Measurements from ENCODE around the gene CUEDC2. TPM values are rescaled to one million over a fixed set of nuclear protein-coding genes. Genes with fewer than 3 reads are reported as not detected.
"Not testable (repeated sequence)": the region's sequence is repeated elsewhere in the genome, so short reads cannot be mapped to it uniquely, and the experiment has no call there.

Gene CUEDC2
- polyA plus RNA-seq, 1 donor, result 75.7 TPM

DNA sequence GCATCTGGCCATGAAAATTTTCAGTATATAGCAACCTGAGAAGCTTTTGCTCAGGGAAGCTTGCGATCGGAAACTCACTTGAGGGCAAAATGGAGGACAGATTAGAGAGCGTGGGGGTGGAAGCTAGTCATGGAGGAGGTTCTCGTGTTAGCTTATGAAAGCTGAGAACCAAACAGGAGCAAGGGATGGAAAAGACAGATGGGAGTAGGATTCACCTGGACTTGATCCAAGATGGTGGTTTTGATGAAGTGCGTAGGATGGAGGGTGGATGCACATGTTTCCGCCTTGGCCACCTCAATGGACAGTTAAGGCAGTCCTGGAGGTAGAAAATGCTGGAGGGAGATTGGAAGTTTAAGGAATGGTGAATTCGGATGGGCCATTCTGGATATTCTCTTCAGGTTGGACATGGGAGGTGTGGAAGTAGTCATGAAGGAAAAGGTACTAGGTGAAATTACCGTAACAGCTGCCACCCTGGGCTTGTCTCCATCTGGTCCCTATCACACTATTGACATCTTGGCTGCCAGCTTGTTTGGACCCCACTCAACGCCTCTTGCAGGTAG lies 25.3 kb upstream of the CUEDC2 start:
- no peak for DNase-seq

- no peak for DNase-seq
These were observed 23.6 kb upstream of the CUEDC2 start for GRCh38 chr10:102455893-102456471.

DNA sequence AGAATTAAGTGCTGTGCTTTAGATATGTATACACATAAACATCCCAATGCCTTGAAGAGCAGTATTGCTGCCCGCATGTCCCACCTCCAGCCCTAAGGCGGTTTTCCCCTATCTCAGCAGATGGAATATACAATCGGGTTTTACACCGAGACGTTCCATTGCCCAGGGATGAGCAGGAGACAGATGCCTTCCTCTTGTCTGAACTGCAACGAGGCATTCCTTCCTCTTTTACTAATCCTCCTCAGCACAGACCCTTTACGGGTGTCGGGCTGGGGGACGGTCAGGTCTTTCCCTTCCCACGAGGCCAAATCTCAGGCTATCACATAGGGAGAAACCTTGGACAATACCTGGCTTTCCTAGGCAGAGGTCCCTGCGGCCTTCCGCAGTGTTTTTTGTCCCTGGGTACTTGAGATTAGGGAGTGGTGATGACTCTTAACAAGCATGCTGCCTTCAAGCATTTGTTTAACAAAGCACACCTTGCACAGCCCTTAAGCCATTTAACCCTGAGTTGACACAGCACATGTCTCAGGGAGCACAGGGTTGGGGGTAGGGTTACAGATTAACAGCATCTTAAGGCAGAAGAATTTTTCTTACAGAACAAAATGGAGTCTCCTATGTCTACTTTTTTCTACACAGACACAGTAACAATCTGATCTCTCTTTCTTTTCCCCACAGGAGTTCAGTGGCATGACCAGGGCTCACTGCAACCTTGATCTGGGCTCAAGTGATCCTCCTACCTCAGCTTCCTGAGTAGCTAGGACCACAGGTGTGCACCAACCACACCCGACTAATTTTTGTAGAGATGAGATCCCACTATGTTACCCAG lies 22.5 kb upstream of the CUEDC2 start:
- not testable (repeated sequence) for DNase-seq

- no peak for DNase-seq
These were observed 21.1 kb upstream of the CUEDC2 start for GRCh38 chr10:102453502-102453901.

DNA sequence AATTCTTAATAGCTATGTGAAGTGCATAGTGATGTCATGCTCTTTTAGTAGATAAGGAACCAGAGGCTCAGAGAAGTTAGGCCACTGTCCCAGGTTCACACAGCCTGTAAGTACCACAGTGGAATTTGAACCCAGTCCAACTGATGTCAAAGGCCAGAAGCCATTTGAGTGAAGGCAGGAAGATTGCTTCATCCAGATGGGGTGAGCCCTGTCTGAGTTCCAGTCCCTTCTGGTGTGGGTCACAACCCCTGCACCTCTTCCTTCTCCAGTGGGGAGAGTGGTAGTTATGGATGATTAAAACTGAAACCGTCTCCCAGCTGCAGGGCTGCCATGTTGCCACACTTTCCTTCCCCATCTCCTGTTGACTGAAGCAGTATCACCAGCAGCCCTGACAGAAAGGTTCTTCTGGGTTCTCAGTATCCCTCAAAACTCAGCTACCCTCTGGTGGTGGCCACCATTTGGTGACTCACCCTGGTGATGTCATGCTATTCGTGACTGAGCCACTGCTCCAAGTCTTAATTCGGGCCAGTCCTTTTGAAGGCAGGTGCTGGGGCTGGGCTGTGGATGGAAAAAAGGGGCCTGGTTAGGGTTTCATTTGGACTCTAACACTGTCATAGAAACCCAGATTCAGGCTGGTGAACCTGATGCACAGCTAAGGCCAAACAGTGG lies 20.4 kb upstream of the CUEDC2 start:
- no peak for DNase-seq

GRCh38 chr10:102451105-102451969 lies 19.0 kb upstream of the CUEDC2 start, which contains the start of gene C10orf95:
Gene C10orf95 (minus strand): TSS chr10:102451543. CDS start chr10:102451093, 450 bp downstream.
- no peak for DNase-seq

DNA sequence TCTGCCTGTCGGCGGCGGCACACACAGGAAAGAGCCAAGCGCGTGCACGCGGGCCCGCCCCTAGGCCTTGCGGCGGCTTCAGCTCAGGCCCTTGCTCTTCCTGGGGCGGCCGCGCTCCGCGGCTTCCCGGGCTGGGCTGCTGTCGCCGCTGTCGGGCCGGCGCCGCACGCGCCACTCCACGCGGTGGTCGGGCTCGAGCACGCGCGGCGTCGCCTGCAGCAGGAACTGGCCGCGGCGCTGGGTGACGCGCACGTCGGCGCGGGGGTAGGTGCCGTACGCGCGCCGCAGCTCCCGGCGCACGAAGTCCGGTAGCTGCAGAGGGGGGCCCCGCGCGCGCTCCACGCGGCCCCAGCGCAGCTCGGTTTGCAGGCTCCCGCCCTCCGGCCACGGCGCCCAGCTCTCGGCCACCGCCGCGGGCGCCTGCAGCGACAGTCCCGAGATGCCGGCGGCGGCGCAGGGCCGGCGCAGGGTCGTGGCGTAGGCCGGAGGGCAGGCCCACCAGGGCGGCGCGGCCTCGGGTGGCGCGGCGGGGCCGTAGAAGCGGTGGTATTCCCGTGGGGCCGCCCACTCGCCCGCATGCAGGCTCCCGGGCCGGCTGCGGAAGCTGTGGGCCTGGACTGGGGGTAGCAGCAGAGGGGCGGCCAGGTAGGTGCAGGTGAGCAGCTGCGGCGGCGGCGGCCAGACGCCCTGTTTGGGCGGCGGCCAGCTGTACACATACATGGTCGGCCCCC lies 18.2 kb upstream of the CUEDC2 start:
- DNase-seq, result peak; percentile 71

DNA sequence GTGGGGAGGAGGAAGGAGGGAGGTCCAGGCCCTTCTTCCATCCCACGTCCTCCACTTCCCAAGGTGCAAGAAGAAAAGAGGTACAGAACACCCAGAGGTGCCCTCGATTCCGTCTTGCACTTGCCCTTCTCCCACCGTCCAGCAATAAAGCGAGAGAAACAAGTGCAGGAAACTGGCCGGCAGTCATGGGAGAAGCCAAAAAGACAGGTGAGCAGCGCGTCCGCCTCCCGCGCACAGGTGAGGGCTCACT lies 17.7 kb upstream of the CUEDC2 start:
- DNase-seq, result no peak

- peak; percentile 72 for DNase-seq
These were observed 17.1 kb upstream of the CUEDC2 start for GRCh38 chr10:102449321-102450123.

DNA sequence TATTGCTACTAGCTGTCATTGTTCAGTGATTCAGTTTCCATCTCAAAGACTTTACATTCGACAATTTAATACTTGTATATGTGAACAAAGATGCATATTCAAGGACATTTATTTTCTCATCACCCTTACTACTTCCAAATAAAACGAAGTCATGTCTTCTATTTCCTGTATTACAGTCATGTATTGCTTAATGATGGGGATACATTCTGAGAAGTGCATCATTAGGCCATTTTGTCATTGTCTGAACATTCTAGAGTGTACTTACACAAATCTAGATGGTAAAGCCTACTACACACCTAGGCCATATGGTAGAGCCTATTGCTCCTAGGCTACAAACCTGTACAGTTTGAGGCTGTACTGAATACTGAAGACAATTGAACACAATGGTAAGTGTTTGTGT lies 12.5 kb upstream of the CUEDC2 start:
- no peak for DNase-seq

DNA sequence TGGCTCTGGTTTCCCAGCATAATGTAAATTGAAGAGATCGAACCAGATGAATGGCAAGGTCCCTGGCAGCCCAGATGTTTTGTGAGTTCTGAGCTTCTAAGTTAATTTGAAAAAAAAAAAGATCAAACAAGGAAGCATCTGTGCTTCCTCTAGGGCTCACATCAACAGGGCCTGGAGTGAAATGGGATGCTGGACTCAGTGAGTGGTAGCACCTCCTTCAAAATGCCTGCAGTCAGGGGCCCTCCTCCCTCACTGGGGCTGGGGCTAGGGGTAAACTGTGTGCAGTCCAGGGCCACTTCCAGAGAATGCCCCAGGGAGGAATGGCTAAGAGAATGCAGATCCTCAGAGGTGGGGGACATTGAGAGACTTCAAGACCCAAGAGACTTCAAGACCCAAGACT lies 6.0 kb upstream of the CUEDC2 start:
- no peak for DNase-seq

- no peak for DNase-seq
These were observed 5.1 kb upstream of the CUEDC2 start for GRCh38 chr10:102437515-102437914.

DNA sequence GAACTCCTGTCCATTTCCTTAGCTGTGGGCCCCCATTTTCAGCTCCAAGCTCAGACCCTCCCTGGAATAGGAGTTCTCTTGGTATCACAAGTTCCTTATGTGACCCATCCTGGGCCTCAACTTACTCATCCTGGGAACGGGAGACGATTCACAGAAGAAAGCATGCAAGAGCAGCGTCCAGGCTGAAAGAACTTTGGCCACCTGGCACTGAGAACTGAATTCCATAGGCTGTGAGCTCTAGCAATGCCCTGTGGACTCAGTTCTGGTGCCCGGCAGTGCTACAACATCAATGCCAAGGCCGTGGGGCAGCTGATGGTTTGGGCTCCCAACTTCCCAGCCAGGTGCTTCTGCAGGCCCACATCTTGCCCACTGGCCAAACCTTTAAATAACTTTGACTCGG lies 3.9 kb upstream of the CUEDC2 start:
- no peak for DNase-seq

- no peak for DNase-seq
These were observed 3.3 kb upstream of the CUEDC2 start for GRCh38 chr10:102435529-102436233.

DNA sequence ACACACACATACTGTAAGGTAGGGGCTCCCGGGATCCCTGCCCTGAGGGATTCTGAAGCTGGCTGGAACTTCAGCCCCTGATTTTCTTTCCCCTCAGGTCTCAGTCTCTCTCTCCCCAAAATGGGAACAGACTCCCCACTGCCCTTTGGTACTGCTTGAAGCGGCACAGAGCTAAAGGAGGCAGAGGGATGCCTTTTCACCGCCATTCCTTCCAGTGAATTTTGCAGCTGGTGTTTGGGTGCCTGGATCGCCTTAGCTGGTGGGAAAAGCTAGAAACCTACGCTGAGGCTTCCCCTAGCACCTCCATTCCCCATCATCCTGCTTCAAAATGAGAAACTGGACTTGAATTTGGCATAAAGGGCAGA lies 2.7 kb upstream of the CUEDC2 start:
- no peak for DNase-seq

- no peak for DNase-seq
These were observed 2.2 kb upstream of the CUEDC2 start for GRCh38 chr10:102434394-102435132.

- no peak for DNase-seq
These were observed 1.3 kb upstream of the CUEDC2 start for GRCh38 chr10:102433619-102434046.

DNA sequence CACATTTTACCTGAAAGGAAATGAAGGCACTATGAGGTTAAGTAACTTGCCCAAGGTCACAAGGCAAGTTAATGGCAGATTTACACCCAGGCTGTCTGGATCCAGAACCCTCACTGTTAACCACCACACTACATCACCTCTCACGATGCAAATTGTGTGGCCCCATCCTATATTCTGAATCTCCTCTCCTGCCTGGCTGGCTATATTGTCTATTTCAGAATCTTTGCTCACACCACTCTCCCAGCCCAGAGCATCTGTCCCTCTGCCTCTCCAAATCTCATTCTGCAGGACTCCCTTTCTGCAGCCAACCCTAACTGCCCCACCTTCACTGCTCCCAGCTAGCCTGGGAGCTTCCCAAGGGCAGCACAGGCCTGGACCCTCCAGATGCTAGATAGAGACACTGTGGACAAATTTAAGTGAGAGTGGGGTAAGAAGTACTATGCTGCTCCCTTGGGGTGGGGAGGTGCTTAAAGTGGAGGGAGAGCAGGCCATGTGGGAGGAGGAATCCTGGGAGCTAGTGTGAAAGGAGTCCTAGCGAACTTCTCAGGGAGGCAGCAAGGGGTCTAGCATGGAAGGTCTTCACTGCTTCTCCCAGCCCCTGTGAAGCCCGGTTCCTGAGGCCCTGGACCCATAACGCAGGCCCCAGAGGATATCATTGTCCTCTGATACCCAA lies 786 bp downstream of the CUEDC2 start:
- DNase-seq, result no peak

GRCh38 chr10:102429468-102429867 lies 2.9 kb downstream of the CUEDC2 start:
- DNase-seq, result no peak

All from left kidney (tissue), 2 donors.